ENCODE measurements around the gene C16orf95. TPM values are rescaled to one million over a fixed set of nuclear protein-coding genes. Genes with fewer than 3 reads are reported as not detected.

The C16orf95 gene
- total RNA-seq, 1 experiment from 2014 or later, result 6.6 TPM

- Histone ChIP-seq H3K36me3 (no peaks in the 10 kb centered on the region), H3K27me3 (no peaks in the 10 kb centered on the region), H3K4me3 (no peak overlapping the region), H3K9me3 (no peaks in the 10 kb centered on the region)
- no peak for DNase-seq
These were observed 6.6 kb downstream of the C16orf95 start for GRCh38 chr16:87310610-87311009.

- Histone ChIP-seq H3K9me3 (no peaks in the 10 kb centered on the region), H3K27me3 (no peaks in the 10 kb centered on the region), H3K4me3 (no peak overlapping the region), H3K36me3 (no peaks in the 10 kb centered on the region)
- DNase-seq, result no peak
These were observed 7.3 kb downstream of the C16orf95 start for GRCh38 chr16:87309620-87310525.

DNA sequence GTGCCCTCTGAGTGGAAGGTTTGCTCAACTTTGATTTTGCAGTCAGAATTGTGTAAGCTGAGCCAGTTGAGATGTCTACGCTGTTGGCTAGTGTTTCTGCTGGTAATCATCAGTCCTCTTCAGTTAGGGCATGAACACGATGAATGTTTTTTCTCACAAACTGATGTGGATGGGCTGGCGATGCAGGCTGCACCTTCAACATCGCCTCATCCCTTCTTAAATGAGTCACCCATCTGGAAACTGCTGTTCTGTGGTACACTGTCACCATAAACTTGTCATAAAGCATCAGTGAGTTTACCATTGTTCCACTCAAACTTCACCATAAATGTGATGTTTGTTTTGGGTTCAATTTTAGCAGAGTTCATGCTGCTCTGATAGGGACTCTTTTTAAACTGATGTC, 8.4 kb downstream of the C16orf95 start:
- Histone ChIP-seq H3K36me3 (no peaks in the 10 kb centered on the region), H3K27me3 (no peaks in the 10 kb centered on the region), H3K4me3 (no peak overlapping the region), H3K9me3 (no peaks in the 10 kb centered on the region)
- DNase-seq, result no peak

- no peak for DNase-seq
- no peak overlapping the region for H3K4me3 ChIP-seq
- no peaks in the 10 kb centered on the region for H3K9me3 ChIP-seq
- H3K36me3 ChIP-seq, result no peaks in the 10 kb centered on the region
- H3K27me3 ChIP-seq, result no peaks in the 10 kb centered on the region
These were observed 10.7 kb downstream of the C16orf95 start for GRCh38 chr16:87306516-87306915.

GRCh38 chr16:87305505-87306391, 11.4 kb downstream of the C16orf95 start:
- no peak overlapping the region for H3K4me3 ChIP-seq
- no peak for DNase-seq

DNA sequence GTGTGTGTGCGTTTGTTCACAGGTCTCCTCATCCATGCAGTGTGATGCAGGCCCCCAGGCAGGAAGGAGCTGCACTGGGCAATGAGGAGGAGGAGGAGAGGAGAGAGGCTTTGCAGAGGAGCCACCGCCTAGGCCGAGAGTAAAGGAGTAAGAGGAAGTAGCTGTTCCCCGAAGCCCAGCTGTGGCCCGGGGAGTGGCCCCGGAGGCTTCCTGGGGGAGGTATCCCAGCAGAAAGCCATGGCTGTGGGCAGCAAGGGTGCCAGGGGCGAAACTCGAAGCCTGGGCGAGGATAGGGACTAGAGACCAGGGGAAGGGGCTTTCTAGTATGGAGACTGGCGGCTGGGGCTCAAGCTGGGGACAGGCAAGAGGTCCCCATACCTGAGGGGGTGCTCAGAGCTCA, 12.2 kb downstream of the C16orf95 start:
- DNase-seq, result no peak
- no peaks in the 10 kb centered on the region for H3K36me3 ChIP-seq
- H3K9me3 ChIP-seq, result no peaks in the 10 kb centered on the region
- no peaks in the 10 kb centered on the region for H3K27me3 ChIP-seq
- H3K4me3 ChIP-seq, result no peak overlapping the region

More at GRCh38 chr16:87305505-87306391, 11.4 kb downstream of the C16orf95 start:
- Histone ChIP-seq H3K36me3 (no peaks in the 10 kb centered on the region), H3K27me3 (no peaks in the 10 kb centered on the region), H3K9me3 (no peaks in the 10 kb centered on the region)

GRCh38 chr16:87303962-87304521, 13.2 kb downstream of the C16orf95 start:
- DNase-seq, result no peak
- no peaks in the 10 kb centered on the region for H3K27me3 ChIP-seq
- H3K4me3 ChIP-seq, result no peak overlapping the region
- H3K9me3 ChIP-seq, result no peaks in the 10 kb centered on the region
- H3K36me3 ChIP-seq, result no peaks in the 10 kb centered on the region

GRCh38 chr16:87303431-87303930, 13.7 kb downstream of the C16orf95 start:
- Histone ChIP-seq H3K27me3 (no peaks in the 10 kb centered on the region), H3K9me3 (no peaks in the 10 kb centered on the region), H3K36me3 (no peaks in the 10 kb centered on the region), H3K4me3 (no peak overlapping the region)
- DNase-seq, result no peak

GRCh38 chr16:87298857-87299465, 18.2 kb downstream of the C16orf95 start:
- Histone ChIP-seq H3K9me3 (no peaks in the 10 kb centered on the region), H3K36me3 (no peaks in the 10 kb centered on the region), H3K27me3 (no peaks in the 10 kb centered on the region), H3K4me3 (no peak overlapping the region)
- DNase-seq, result no peak

DNA sequence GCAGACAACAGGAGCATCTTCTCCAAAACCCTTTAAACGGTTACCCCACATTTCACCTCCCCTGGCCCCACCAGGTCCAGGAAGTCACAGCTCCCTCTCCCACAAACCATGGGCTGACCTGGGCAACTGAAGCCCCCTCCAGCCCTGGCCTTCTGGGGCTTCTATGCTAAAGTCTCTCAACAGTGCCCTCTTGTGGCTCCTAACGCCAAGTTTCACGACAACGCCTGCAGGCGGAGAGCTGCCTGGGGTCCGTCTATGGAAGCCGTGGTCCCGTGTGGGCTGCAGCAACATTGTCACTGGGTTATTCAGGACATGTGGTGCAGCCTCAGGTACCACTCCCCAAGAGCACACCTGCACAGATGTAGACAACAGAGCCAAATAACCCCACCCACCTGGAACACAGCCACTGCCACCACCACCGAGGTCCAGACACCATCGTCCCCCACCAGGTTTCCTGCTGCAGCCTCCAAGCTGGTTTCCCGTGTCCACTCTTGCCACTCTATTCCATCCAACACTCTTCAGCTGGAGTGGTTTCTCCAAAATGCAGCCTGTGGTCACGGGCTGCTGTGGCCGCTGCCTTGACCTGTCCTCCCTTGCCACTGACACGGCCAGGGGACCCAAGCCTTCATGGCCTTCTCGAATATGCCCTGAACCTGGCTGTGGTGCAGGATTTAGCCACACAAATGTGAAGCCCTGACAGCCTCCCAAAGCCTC, 19.1 kb downstream of the C16orf95 start:
- no peak overlapping the region for H3K4me3 ChIP-seq
- H3K27me3 ChIP-seq, result no peaks in the 10 kb centered on the region
- H3K9me3 ChIP-seq, result no peaks in the 10 kb centered on the region
- DNase-seq, result no peak
- H3K36me3 ChIP-seq, result no peaks in the 10 kb centered on the region

- no peaks in the 10 kb centered on the region for H3K27me3 ChIP-seq
- H3K4me3 ChIP-seq, result no peak overlapping the region
- DNase-seq, result no peak
- H3K36me3 ChIP-seq, result no peaks in the 10 kb centered on the region
- H3K9me3 ChIP-seq, result no peaks in the 10 kb centered on the region
These were observed 19.8 kb downstream of the C16orf95 start for GRCh38 chr16:87297407-87297806.

DNA sequence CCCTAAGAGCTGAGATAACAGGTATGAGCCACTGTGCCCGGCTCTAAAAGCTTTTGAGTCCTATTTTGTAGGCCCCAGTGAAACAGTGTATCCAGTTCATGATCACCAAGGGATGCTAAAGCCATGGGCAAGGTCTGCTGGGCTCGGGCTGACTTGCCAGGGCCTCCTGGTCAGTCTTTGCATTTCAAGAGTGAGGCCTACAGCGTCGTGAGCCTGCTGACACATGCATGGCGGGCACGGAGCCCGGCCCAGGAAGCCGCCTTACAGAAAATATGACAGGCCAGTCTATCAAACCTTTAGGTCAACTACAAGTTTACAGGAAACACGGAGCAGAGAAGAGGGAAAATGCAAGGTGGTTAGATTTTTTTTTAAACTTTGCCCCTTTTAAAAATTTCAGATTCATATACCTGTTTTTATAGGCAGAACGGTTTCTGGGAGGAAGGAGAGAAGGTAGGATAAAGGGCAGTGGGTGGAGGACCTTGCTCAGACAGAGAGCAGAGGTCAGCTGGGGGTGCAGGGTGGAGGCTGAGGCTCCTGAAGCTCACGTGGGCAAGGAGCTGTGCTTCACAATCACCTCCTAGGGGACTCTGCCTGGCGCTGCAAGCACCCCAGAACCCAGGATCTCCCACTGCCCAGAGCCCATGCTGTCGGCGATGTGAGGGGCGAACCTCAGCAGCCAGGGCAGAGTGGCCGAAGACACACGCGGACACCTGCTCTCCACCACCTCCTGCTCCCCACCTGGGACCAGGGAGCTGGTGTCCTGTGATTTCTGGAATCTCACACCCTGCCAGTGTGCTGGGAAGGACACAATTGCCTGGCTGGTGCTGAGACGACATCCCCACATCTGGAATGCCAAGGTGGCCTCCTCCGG, 21.3 kb downstream of the C16orf95 start:
- Histone ChIP-seq H3K4me3 (no peak overlapping the region), H3K9me3 (no peaks in the 10 kb centered on the region), H3K27me3 (no peaks in the 10 kb centered on the region), H3K36me3 (no peaks in the 10 kb centered on the region)
- DNase-seq, result no peak

DNA sequence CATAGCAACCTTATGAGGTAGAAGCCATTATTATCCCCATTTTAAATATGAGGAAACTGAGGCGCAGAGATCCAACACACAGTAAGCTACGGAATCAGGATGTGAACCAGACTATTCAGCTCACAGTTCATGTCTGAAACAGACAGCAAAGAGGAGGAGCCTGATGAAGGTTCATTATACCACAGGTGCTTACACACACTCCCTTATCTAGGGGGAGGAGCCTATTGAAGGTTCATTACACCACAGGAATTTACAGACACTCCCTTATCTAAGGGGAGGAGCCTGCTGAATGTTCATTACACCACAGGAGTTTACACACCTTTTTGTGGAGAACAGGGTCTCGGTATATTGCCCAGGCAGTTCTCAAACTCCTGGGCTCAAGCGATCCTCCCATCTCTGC, 21.9 kb downstream of the C16orf95 start:
- Histone ChIP-seq H3K27me3 (no peaks in the 10 kb centered on the region), H3K4me3 (no peak overlapping the region), H3K9me3 (no peaks in the 10 kb centered on the region), H3K36me3 (no peaks in the 10 kb centered on the region)
- DNase-seq, result no peak

- Histone ChIP-seq H3K36me3 (no peaks in the 10 kb centered on the region), H3K9me3 (no peaks in the 10 kb centered on the region), H3K4me3 (no peak overlapping the region), H3K27me3 (no peaks in the 10 kb centered on the region)
- no peak for DNase-seq
These were observed 23.2 kb downstream of the C16orf95 start for GRCh38 chr16:87293990-87294389.

DNA sequence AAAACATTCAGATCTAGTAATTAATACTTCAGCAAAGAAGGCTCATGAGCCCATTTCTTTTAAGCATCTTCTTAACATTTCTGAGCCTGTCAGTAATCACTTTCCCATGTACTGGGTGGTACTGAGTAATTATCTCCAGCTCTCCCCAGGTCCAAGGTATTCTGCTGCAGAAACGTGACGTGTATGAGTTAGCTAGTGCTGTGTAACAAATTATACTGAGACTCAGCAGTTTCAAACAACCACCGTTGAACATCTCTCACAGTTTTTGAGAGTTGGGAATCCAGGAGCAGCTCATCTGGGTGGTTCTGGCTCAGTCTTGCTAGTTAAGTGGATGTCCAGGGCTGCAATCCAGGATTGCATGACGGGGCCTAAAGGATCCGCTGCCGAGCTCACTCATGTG, 25.2 kb downstream of the C16orf95 start:
- H3K9me3 ChIP-seq, result 0 out of 2 replicates have a peak, but pooled peaks cover 3% of the 10 kb centered on the region
- no peak for DNase-seq
- H3K27me3 ChIP-seq, result no peaks in the 10 kb centered on the region
- H3K4me3 ChIP-seq, result no peak overlapping the region
- no peaks in the 10 kb centered on the region for H3K36me3 ChIP-seq
